Activated T-helper 1 cell treated with anti-CD3 and anti-CD28 coated beads, Interleukin-12 subunit alpha, Interleukin-12 subunit beta, Interleukin-2, Interleukin-4 antibody, amounts not matched to agents 30 ng/mL and 10 ng/mL and 1 ng/mL, durations not matched to agents 14 hours and 24 hours and 36 hours (primary cell): ENCODE data around the gene OR13J1. TPM values are rescaled to one million over a fixed set of nuclear protein-coding genes. Genes with fewer than 3 reads are reported as not detected.
"Not testable (repeated sequence)": the region's sequence is repeated elsewhere in the genome, so short reads cannot be mapped to it uniquely, and the experiment has no call there.

Source experiments
- DNase-seq: peaks from one replicate; pipeline ENCODE4 v3.0.0; 2021; ENCODE audit warnings: low spot score
- H3K27ac Mint-ChIP-seq: one replicate; pipeline ENCODE4 v1.8.0; 2021; ENCODE audit warnings: mild to moderate bottlenecking, mixed read lengths
- H3K27me3 Mint-ChIP-seq: one replicate; pipeline ENCODE4 v1.8.0; 2022; ENCODE audit warnings: mild to moderate bottlenecking, moderate library complexity, mixed read lengths; ENCODE audit not compliant: insufficient read depth
- H3K36me3 Mint-ChIP-seq: one replicate; pipeline ENCODE4 v1.8.0; 2021; ENCODE audit warnings: low read depth, mixed read lengths
- H3K4me1 Mint-ChIP-seq: one replicate; pipeline ENCODE4 v1.8.0; 2021; ENCODE audit warnings: low read depth, mixed read lengths
- H3K4me3 Mint-ChIP-seq: one replicate; pipeline ENCODE4 v1.8.0; 2021; ENCODE audit warnings: mild to moderate bottlenecking, moderate library complexity, mixed read lengths
- H3K9me3 Mint-ChIP-seq: one replicate; pipeline ENCODE4 v1.8.0; 2021; ENCODE audit warnings: mixed read lengths
- intact Hi-C: fragments of 100-400 bp; cut with micrococcal nuclease; formaldehyde crosslinking; loops from one replicate; pipeline ENCODE4 v1.15.1; 2024
- total RNA-seq: library from RNA; stranded (reverse); gene quantifications from 2 replicates; pipeline ENCODE4 v1.2.3, GENCODE V29; 2022

OR13J1 gene
- total RNA-seq, 1 donor from 2014 or later: not detected

DNA sequence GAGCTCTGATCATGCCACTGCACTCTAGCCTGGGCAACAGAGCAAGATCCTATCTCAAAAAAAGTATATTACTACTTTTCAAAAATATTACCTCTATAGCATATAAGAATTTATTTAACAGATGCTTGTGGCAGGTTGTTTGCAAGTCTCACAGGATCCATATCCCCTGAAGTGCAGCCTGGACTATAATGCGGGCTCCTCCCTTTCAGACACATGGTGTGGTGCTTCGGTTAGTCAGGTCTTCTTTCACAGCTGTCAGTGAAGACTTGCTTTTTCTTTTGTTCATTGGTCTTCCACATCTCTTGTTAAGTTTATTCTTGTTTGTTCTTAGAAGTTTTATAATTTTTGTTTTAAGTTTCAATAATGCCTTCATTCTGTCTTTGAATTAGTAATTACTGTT lies 26.4 kb upstream of the OR13J1 start:
- Mint-ChIP-seq H3K36me3 (no peaks in the 10 kb centered on the region), H3K4me1 (no peaks in the 10 kb centered on the region), H3K9me3 (no peaks in the 10 kb centered on the region), H3K4me3 (no peak overlapping the region), H3K27ac (no peak overlapping the region), H3K27me3 (peaks cover 33% of the 10 kb centered on the region)
- DNase-seq: no peak
- intact Hi-C loops: no loop called here

DNA sequence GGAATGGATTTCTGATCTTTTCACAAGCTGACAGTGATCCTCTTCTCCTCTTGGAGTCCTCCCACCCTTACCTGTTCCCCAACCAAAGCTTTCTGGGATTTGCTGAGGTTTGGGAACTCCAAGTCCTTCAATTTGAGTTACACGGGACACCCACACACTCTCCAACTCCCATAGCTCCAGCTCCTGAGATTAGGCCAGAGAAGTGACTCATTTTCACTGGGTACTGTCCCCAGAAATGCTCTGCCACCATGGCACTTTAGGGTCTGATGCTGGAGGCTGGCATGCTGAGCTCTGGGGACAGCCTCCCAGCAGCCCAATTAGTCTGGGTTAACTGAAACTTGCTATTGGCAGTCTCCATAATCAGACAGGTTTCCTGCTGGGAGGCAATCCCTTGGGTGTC lies 21.9 kb upstream of the OR13J1 start:
- intact Hi-C loops: no loop called here
- Mint-ChIP-seq H3K27ac (no peak overlapping the region), H3K4me1 (no peaks in the 10 kb centered on the region)

DNA sequence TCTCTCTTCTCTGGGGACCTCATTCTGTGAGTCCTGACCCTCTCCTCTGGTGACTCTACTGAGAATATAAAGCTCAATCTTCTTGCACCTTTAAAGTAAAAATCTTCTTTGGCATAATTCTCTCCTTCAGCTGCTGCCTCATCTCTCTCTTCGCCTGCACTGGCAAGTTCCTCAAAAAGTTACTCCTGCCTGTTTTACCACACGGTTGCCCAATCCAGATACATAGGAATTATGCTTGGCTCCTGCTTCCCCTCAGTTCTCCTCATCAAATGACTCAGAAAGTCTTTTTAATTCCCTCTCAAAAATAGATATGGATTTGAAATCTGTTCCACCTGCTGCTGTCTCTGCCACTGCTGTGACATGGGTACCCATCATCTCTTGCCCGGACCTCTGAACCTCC lies 21.4 kb upstream of the OR13J1 start:
- Mint-ChIP-seq H3K27ac (no peak overlapping the region), H3K9me3 (no peaks in the 10 kb centered on the region), H3K36me3 (no peaks in the 10 kb centered on the region), H3K4me3 (no peak overlapping the region), H3K4me1 (no peaks in the 10 kb centered on the region), H3K27me3 (peaks cover 32% of the 10 kb centered on the region)
- DNase-seq: no peak
- intact Hi-C loops: no loop called here

More for the DNA sequence above, 21.9 kb upstream of the OR13J1 start:
- DNase-seq: no peak
- Mint-ChIP-seq H3K9me3 (no peaks in the 10 kb centered on the region), H3K4me3 (no peak overlapping the region), H3K27me3 (peaks cover 34% of the 10 kb centered on the region), H3K36me3 (no peaks in the 10 kb centered on the region)

DNA sequence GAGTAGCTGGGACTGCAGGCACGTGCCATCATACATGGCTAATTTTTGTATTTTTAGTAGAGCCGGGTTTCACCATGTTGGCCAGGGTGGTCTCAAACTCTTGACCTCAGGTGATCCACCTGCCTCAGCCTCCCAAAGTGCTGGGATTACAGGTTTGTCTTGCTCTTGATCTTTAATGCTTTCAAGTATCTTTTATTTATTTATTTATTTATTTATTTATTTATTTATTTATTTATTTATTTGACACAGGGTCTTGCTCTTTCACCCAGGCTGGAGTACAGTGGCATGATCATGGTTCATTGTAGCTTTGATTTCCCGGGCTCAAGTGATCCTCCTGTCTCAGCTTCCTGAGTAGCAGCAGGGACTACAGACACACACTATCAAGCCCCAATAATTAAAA lies 14.7 kb upstream of the OR13J1 start:
- intact Hi-C loops: loop anchor here (5.0 kb wide), 1 partner anchor 408 kb away; no protein-coding TSS in a partner anchor
- not testable (repeated sequence) for H3K9me3 Mint-ChIP-seq, DNase-seq, H3K27ac Mint-ChIP-seq, H3K4me1 Mint-ChIP-seq, H3K4me3 Mint-ChIP-seq, H3K36me3 Mint-ChIP-seq
- peaks cover 15% of the 10 kb centered on the region for H3K27me3 Mint-ChIP-seq

DNA sequence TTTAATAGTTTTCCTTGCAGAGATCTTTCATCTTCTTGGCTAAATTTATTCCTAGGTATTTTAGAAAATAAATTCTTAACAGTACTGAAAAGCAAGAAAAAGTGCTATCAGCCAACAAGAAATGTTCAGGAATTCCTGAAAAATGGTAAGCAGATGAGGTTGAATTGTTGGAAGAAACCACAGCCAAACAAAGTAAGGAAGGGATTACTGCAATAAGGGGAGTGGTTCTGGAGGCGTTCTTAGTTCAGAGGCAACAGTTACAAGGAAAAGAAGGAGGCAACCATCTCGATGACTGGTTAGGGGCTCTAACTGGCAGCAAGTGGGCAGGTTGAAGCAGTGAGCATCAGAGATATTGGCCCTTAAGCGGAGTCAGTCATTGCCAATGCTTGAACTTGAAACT lies 12.8 kb upstream of the OR13J1 start:
- no peak for DNase-seq
- intact Hi-C loops: loop anchor here (1.0 to 5.0 kb wide), 5 partner anchors 57 to 406 kb away; partner anchors contain the start of gene TESK1
- H3K27ac Mint-ChIP-seq: no peak overlapping the region
- H3K4me3 Mint-ChIP-seq: no peak overlapping the region
- H3K36me3 Mint-ChIP-seq: no peaks in the 10 kb centered on the region
- H3K27me3 Mint-ChIP-seq: peaks cover 22% of the 10 kb centered on the region
- no peaks in the 10 kb centered on the region for H3K4me1 Mint-ChIP-seq
- H3K9me3 Mint-ChIP-seq: no peaks in the 10 kb centered on the region

DNA sequence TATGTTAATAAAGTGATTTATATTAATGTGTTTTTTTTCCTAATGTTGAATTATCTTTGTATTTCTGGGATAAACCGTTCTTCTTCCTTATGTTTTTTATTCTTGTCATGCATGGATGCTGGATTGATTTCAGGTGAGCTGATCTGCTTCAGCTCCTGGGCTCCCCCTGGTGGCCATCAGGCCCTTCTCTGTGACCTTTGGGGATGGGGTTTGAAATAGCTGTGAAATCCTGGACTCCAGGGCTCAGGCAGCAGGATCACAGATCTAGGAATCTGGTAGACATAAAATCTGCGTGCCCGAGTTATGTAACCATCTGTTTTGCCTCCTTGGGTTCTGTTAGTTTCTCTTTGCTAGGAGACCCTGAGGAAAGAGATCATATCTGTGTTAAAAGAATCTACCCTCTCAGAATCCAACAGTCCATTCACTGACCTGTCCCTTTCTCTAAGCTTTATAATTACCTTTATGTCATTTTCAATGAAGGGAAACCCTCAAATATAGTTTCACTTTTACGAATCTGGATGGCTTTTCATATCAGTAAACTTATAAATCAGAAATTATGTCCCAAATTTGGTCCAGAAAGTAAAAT lies 12.2 kb upstream of the OR13J1 start:
- H3K4me1 Mint-ChIP-seq: no peaks in the 10 kb centered on the region
- intact Hi-C loops: loop anchor here (1.0 to 5.0 kb wide), 5 partner anchors 56 to 405 kb away; partner anchors contain the start of gene TESK1
- H3K36me3 Mint-ChIP-seq: no peaks in the 10 kb centered on the region
- no peak overlapping the region for H3K4me3 Mint-ChIP-seq
- DNase-seq: peak; percentile 55
- peaks cover 22% of the 10 kb centered on the region for H3K27me3 Mint-ChIP-seq
- H3K27ac Mint-ChIP-seq: no peak overlapping the region
- H3K9me3 Mint-ChIP-seq: peaks cover 6% of the 10 kb centered on the region

DNA sequence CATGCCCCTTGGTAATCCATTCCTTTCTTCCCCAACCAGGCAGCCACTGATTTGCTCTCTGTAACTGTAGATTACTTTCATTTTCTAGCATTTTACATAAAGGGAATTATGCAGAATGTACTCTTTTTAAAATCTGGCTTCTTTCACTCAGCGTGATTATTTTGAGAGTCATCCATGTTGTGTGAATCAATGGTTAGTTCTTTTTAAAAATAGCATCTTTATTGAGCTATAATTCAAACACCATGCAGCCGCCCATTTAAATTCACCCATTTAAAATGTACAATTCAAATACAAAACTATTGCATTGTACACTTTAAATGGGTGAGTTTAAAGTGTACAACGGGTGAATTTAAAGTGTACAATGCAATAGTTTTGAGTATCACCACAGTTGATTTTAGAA lies 2.3 kb upstream of the OR13J1 start:
- Mint-ChIP-seq H3K4me1 (no peaks in the 10 kb centered on the region), H3K4me3 (no peak overlapping the region), H3K27ac (no peak overlapping the region), H3K27me3 (peaks cover 11% of the 10 kb centered on the region), H3K36me3 (no peaks in the 10 kb centered on the region), H3K9me3 (peaks cover 10% of the 10 kb centered on the region)
- intact Hi-C loops: no loop called here
- no peak for DNase-seq

DNA sequence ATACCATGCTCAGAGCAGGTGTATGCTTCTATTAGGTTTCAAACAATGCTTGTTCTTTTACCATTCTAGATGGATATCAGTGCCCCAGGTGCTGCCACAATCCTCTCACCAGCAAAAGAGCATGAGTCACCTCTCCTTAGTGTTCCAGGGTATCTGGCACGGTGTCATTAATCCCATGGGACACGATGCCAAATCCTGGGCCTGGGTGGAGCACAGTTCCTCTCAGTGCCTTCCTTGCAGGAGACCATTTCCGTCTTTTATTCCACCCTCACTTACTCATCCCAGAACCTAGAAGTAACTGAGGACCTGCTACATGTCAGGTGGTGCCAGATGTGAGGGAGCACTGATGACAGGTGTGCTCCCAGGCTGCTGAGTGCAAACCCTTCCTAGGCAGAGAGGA lies 1.3 kb upstream of the OR13J1 start:
- Mint-ChIP-seq H3K27me3 (peaks cover 7% of the 10 kb centered on the region), H3K9me3 (peaks cover 3% of the 10 kb centered on the region), H3K27ac (no peak overlapping the region)

DNA sequence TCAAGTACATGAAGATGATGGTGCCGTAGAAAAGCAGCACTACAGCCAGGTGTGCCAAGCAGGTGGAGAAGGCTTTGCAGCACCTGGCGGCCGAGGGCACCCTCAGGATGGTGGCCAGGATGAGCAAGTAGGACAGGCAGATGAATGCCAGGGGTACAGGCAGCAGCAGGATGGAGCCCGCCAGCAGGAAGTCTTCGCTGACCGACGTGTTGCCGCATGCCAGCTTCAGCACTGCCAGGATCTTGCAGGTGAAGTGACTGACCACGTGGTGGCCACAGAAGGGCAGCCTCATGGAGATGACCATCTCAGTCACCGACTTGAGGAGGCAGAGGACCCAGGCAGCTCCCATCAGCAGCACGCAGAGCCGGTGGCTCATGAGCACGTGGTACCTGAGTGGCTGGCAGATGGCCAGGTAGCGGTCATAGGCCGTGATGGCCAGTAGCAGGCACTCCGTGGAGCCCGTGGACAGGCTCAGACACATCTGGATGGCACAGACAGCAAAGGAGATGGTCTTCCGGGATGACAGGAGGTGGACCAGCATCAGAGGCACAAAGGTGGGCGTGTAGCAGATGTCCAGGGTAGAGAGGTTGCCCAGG lies 482 bp downstream of the OR13J1 start:
- H3K4me3 Mint-ChIP-seq: no peak overlapping the region
- no peak overlapping the region for H3K27ac Mint-ChIP-seq
- no peak for DNase-seq
- H3K36me3 Mint-ChIP-seq: no peaks in the 10 kb centered on the region
- no peaks in the 10 kb centered on the region for H3K27me3 Mint-ChIP-seq
- no peaks in the 10 kb centered on the region for H3K9me3 Mint-ChIP-seq
- intact Hi-C loops: no loop called here
- H3K4me1 Mint-ChIP-seq: no peaks in the 10 kb centered on the region

More for the DNA sequence above, 1.3 kb upstream of the OR13J1 start:
- no peaks in the 10 kb centered on the region for H3K36me3 Mint-ChIP-seq
- no peak overlapping the region for H3K4me3 Mint-ChIP-seq
- H3K4me1 Mint-ChIP-seq: no peaks in the 10 kb centered on the region
- no peak for DNase-seq
- intact Hi-C loops: no loop called here

DNA sequence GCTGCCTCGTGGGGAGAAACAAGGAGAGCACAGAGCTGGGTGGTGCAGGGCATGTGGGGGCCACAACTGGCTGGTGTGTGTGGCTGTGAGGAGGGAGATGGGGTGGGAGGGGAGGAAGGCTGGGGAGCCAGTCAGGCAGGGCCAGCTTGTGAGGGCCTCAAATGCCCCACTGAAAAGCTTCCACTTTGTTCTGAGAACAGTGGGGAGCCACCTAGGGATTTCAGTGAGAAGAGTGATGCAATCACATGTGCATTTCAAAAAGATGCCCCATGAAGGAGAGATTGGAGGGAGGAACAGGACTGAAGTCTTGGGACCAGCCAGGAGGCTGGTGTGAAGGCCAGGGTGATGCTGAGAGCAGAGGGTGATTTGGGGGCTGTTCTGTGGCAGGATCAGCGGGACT lies 1.3 kb downstream of the OR13J1 start:
- Mint-ChIP-seq H3K27ac (no peak overlapping the region), H3K9me3 (no peaks in the 10 kb centered on the region), H3K4me1 (no peaks in the 10 kb centered on the region), H3K4me3 (no peak overlapping the region), H3K27me3 (no peaks in the 10 kb centered on the region), H3K36me3 (no peaks in the 10 kb centered on the region)
- no peak for DNase-seq
- intact Hi-C loops: no loop called here

DNA sequence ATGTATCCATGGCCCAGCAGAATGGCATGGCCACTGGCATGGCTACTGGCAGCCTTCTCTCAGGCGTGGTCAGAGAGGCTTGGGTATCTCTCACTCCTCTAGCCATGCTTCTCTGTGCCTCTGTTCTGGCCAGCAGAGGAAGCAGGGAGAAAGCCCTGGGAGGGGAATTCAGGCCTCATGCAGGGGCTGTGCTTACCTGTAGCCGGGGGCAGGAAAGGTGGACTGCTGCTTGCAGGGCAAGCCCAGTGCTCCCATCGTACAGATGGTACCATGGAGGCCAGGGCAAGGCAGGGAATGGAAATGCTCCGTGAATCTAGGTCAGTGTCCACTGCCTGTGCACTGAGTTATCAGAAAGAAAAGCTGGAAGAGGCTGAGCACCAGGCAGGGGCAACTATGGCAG lies 2.7 kb downstream of the OR13J1 start:
- no peak for DNase-seq
- intact Hi-C loops: no loop called here
- no peaks in the 10 kb centered on the region for H3K4me1 Mint-ChIP-seq

DNA sequence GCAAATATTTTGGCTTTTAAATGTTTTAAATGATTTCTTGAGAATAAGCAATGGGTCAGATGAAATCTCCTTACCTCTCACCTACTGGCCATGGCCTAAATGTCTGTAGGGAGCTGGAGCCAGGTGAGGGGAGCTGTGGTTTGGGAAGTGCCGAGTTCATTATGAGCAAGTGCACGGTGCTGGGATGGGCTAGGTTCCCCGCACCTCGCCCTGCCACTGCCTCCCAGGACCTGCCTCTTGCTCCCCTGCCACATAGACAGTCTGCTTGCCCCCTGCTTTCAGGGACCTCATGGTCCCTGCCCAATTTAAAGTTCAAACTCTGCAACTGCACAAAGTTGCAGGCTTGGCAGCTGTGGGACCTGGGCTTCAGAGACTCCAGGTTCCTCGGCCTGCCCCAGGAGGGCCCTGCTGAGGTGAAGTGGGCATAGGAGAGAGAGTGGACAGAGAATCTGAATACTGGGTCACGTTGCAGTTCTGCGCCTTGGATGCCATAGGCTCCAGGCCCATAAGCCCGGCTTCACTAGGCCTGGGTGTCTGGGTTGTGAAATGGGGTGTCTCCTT lies 5.4 kb downstream of the OR13J1 start:
- no peak overlapping the region for H3K4me3 Mint-ChIP-seq
- no peaks in the 10 kb centered on the region for H3K36me3 Mint-ChIP-seq
- H3K27ac Mint-ChIP-seq: no peak overlapping the region
- DNase-seq: no peak
- H3K4me1 Mint-ChIP-seq: no peaks in the 10 kb centered on the region
- intact Hi-C loops: no loop called here
- no peaks in the 10 kb centered on the region for H3K9me3 Mint-ChIP-seq
- peaks cover 6% of the 10 kb centered on the region for H3K27me3 Mint-ChIP-seq

More for the DNA sequence above, 2.7 kb downstream of the OR13J1 start:
- Mint-ChIP-seq H3K4me3 (no peak overlapping the region), H3K36me3 (no peaks in the 10 kb centered on the region), H3K9me3 (no peaks in the 10 kb centered on the region), H3K27me3 (peaks cover 3% of the 10 kb centered on the region), H3K27ac (no peak overlapping the region)

DNA sequence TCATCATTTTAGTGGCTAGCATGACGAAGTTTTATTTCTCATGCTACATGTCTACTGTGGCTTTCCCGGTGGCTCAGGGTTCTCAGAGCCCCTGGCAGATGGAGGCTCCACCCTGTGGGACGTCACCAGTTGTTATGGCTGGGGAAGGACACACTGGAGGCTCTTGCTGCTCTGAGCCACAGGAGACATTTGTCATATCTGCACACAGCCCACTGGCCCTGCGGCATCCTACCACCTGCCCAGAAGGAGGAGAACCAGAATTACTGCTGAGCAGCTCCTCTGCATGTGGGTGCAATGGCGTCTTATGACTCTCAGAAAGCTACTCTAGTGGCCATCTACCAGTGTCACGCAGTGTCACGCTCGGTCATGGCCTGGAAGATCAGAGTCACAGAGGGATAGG lies 6.6 kb downstream of the OR13J1 start:
- no peak for DNase-seq
- Mint-ChIP-seq H3K9me3 (no peaks in the 10 kb centered on the region), H3K27ac (no peak overlapping the region), H3K36me3 (no peaks in the 10 kb centered on the region), H3K27me3 (peaks cover 6% of the 10 kb centered on the region), H3K4me3 (no peak overlapping the region), H3K4me1 (no peaks in the 10 kb centered on the region)
- intact Hi-C loops: no loop called here
